Subcutaneous abdominal adipose tissue (tissue), 5 donors: ENCODE data around the gene NOC2L.
A peak's percentile ranks its signal among the peaks of the same experiment; 100 is the strongest.

Experiments
- H3K27ac ChIP-seq: one replicate; pipeline ENCODE4 v1.7.0; 2013; ENCODE audit warnings: low read depth, mild to moderate bottlenecking, inconsistent platforms, low read length, moderate library complexity
- H3K27me3 ChIP-seq, 5 donors: one replicate each; pipeline ENCODE4 v1.7.0; 2013; ENCODE audit warnings: low read length in 5 of 5, inconsistent platforms in 1 of 5; ENCODE audit not compliant: control insufficient read depth in 5 of 5, insufficient read depth in 4 of 5
- H3K36me3 ChIP-seq, 5 donors: one replicate each; pipeline ENCODE4 v1.7.0; 2013; ENCODE audit warnings: low read length in 5 of 5; ENCODE audit not compliant: control insufficient read depth in 5 of 5, insufficient read depth in 5 of 5
- H3K4me1 ChIP-seq, 5 donors: one replicate each; pipeline ENCODE4 v1.7.0; 2013; ENCODE audit warnings: low read length in 5 of 5, mild to moderate bottlenecking in 3 of 5, moderate library complexity in 1 of 5; ENCODE audit not compliant: control insufficient read depth in 5 of 5, insufficient read depth in 5 of 5
- H3K4me3 ChIP-seq, 5 donors: one replicate each; pipeline ENCODE4 v1.7.0; 2013; ENCODE audit warnings: low read length in 5 of 5, low read depth in 1 of 5
- H3K9ac ChIP-seq, 5 donors: one replicate each; pipeline ENCODE4 v1.7.0; 2013; ENCODE audit warnings: low read length in 5 of 5, mild to moderate bottlenecking in 4 of 5, moderate library complexity in 3 of 5
- H3K9me3 ChIP-seq, 5 donors: one replicate each; pipeline ENCODE4 v1.7.0; 2013; ENCODE audit warnings: low read length in 5 of 5; ENCODE audit not compliant: control insufficient read depth in 5 of 5
- donor health status: healthy.
- donor health status: healthy.
- donor health status: healthy.
- donor health status: healthy.
- donor health status: healthy.

The NOC2L gene

DNA sequence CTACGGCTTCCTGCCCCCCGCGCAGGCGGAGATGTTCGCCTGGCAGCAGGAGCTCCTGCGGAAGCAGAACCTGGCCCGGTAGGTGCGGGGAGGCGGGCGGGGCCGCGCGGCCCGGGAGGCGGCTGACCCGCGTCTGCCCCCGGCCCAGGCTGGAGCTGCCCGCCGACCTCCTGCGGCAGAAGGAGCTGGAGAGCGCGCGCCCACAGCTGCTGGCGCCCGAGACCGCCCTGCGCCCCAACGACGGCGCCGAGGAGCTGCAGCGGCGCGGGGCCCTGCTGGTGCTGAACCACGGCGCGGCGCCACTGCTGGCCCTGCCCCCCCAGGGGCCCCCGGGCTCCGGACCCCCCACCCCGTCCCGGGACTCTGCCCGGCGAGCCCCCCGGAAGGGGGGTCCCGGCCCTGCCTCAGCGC, 16.6 kb downstream of the NOC2L start:
- Histone ChIP-seq H3K9ac (no peak overlapping the region), H3K27me3 (peaks cover 41 to 46% (median 44%) of the 10 kb centered on the region in 5 donors), H3K9me3 (no peaks in the 10 kb centered on the region), H3K4me3 (no peak overlapping the region), H3K27ac (no peak overlapping the region), H3K36me3 (peaks cover 0 to 28% (median 26%) of the 10 kb centered on the region in 5 donors), H3K4me1 (peaks cover 0 to 28% (median 22%) of the 10 kb centered on the region in 5 donors)

DNA sequence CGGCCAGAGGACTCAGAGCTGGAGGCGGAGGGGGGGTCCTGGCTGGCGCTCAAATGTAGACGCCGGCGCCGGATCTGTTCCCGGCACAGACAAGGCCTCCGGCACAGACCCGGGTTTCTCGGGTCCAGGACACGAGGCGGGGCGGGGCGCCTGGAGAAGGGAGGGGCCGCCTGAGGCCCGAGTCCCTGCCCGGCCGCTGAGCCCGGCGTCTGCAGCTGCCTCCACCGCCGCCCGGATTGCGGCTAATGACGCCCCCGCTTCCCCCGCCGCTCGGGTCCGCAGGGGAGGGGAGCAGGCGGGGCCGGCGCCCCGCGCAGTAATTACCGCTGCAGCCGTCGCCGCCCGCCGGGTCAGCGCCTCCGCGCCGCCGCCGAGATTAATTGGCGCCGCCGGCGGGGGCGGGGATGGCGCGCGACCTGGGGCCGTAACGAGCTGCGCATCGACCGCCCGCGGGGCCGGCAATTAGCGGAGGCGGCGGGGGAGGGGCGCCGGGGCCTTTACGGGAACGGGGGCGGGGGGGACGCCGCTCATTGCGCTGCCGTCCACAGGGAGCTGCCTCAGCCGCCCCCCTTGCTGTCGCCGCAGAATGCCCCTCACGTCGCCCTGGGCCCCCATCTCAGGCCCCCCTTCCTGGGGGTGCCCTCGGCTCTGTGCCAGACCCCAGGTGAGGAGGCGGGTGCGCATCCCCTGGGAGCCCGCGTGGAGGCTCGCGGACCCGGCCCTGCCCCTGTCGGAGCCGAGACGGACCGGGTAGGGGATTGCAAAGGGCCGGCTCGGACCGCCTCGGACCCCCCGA, 17.3 kb downstream of the NOC2L start:
- no peak overlapping the region for H3K9ac ChIP-seq
- no peak overlapping the region for H3K27ac ChIP-seq
- peaks cover 41 to 50% (median 47%) of the 10 kb centered on the region in 5 donors for H3K27me3 ChIP-seq
- H3K4me1 ChIP-seq = peaks cover 0 to 28% (median 22%) of the 10 kb centered on the region in 5 donors
- H3K9me3 ChIP-seq = no peaks in the 10 kb centered on the region
- H3K4me3 ChIP-seq = peak overlapping the region in 1 of 5 donors; percentile 61
- peaks cover 0 to 23% (median 20%) of the 10 kb centered on the region in 5 donors for H3K36me3 ChIP-seq

DNA sequence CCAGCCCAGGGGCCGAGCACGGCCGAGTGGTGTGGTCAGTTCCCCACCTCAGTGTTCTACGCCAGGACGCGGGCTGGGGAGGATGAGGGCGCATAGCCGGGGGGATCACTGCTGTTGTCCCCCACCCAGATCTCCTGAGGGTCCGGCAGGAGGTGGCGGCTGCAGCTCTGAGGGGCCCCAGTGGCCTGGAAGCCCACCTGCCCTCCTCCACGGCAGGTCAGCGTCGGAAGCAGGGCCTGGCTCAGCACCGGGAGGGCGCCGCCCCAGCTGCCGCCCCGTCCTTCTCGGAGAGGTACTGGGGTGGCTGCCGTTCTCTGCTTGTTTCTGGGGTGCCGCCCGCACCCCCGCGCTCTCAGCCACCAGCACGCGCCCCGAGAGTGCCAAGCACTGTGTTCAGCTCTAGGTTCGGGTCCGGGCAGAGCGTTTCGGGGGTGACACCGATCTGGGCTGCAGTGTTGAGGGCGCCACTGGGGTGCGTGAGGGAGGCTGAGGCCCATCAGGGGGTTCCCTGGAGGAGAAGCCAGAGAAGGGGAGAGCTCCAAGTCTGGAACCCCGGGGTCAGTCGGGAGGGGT, 18.0 kb downstream of the NOC2L start:
- H3K27me3 ChIP-seq = peaks cover 47 to 56% (median 52%) of the 10 kb centered on the region in 5 donors

DNA sequence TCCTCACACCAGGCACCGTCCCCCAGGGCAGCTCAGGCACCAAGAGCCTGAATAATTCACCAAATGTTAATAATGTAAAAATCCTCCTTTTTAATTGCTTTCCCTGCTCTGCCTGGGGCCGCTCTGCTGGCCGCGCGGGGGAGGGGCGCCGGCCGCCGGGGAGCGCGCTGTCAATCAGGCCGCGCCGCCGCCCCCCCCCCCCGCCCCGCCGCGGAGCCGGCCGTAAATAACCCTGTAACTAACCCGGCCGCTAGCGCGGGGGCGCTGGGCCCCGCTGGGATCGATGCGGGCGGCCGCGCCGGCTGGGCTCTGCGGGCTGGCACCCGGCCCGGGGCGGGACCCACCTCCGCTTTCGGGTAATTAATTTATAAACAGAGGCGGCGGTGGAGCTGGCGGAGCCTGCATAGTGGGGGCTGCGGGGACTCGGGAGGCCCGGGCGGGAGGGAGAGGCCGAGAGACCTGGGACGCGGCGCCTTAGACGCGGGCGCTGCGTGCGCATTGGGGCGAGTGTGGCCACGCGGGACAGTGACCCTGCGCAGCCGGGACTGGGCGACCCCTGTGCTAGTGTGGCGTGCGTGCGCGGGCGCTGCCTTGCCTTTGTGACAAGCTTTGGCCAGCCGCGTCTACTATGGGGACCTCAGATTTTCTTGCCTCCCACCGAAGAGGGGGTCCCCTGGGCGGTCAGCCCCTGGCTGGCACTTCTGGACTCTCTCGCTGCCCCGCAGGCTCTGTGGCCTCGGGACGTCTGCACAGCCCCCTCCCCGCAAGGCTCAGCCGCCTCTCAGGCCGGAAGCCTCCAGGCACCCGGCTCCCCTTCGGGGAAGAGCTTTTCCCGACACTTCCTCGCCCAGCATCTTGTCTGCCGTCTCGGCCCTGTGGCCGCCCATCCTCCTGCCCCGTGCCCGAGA, 18.7 kb downstream of the NOC2L start:
- peaks cover 0 to 10% (median 5%) of the 10 kb centered on the region in 5 donors for H3K36me3 ChIP-seq
- H3K9me3 ChIP-seq = no peaks in the 10 kb centered on the region
- H3K27ac ChIP-seq = no peak overlapping the region
- H3K27me3 ChIP-seq = peaks cover 54 to 62% (median 56%) of the 10 kb centered on the region in 5 donors
- H3K4me1 ChIP-seq = peaks cover 0 to 34% (median 28%) of the 10 kb centered on the region in 5 donors
- no peak overlapping the region for H3K9ac ChIP-seq
- H3K4me3 ChIP-seq = peak overlapping the region in 4 of 5 donors; percentile 27 to 61 (median 46)

More for the DNA sequence above, 18.0 kb downstream of the NOC2L start:
- Histone ChIP-seq H3K4me1 (peaks cover 0 to 28% (median 22%) of the 10 kb centered on the region in 5 donors), H3K27ac (no peak overlapping the region), H3K36me3 (peaks cover 0 to 17% (median 13%) of the 10 kb centered on the region in 5 donors), H3K9ac (no peak overlapping the region), H3K4me3 (peak overlapping the region in 2 of 5 donors; percentile 48 to 61), H3K9me3 (no peaks in the 10 kb centered on the region)

GRCh38 chr1:939511-940106, 19.4 kb downstream of the NOC2L start:
- Histone ChIP-seq H3K4me1 (peaks cover 0 to 37% (median 28%) of the 10 kb centered on the region in 5 donors), H3K9ac (no peak overlapping the region), H3K4me3 (peak overlapping the region in 2 of 5 donors; percentile 15 to 26)

DNA sequence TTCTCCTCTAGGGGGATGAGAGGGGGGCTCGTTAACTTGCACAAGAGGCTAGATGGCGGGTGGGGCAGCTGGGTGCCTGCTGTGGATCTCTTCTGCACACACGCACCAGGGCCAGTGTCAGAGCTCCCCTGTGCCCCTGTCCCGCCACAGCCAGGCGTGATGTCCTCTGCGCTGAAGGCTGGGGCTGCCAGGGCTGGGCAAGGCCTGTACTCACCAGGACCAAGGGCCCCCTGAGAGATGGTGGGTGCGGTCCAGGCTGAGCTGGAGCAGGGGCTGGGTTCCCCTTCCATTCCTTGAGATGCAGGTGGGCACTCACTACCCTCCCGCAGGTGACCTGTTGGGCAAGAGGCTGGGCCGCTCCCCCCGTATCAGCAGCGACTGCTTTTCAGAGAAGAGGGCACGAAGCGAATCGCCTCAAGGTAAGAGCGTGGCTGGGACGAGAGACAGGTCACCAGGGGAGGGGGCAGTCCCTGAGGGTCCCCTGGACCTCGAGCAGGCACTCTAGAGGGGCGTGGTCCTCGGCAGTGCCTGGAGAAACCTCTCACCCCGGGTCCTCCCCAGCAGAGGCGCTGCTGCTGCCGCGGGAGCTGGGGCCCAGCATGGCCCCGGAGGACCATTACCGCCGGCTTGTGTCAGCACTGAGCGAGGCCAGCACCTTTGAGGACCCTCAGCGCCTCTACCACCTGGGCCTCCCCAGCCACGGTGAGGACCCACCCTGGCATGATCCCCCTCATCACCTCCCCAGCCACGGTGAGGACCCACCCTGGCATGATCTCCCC, 20.2 kb downstream of the NOC2L start:
- Histone ChIP-seq H3K27ac (no peak overlapping the region), H3K4me1 (peaks cover 0 to 37% (median 28%) of the 10 kb centered on the region in 5 donors), H3K36me3 (no peaks in the 10 kb centered on the region), H3K9me3 (no peaks in the 10 kb centered on the region), H3K9ac (no peak overlapping the region), H3K4me3 (no peak overlapping the region), H3K27me3 (peaks cover 56 to 68% (median 61%) of the 10 kb centered on the region in 5 donors)

More at GRCh38 chr1:939511-940106, 19.4 kb downstream of the NOC2L start:
- Histone ChIP-seq H3K9me3 (no peaks in the 10 kb centered on the region), H3K27me3 (peaks cover 56 to 68% (median 61%) of the 10 kb centered on the region in 5 donors), H3K36me3 (peaks cover 0 to 2% (median 0%) of the 10 kb centered on the region in 5 donors), H3K27ac (no peak overlapping the region)

GRCh38 chr1:938088-938683, 20.9 kb downstream of the NOC2L start:
- Histone ChIP-seq H3K27me3 (peaks cover 57 to 68% (median 65%) of the 10 kb centered on the region in 5 donors), H3K9ac (no peak overlapping the region), H3K4me1 (peaks cover 0 to 37% (median 28%) of the 10 kb centered on the region in 5 donors), H3K27ac (no peak overlapping the region), H3K36me3 (no peaks in the 10 kb centered on the region), H3K4me3 (no peak overlapping the region), H3K9me3 (no peaks in the 10 kb centered on the region)

- H3K4me3 ChIP-seq = no peak overlapping the region
- H3K9me3 ChIP-seq = no peaks in the 10 kb centered on the region
- peaks cover 55 to 68% (median 61%) of the 10 kb centered on the region in 5 donors for H3K27me3 ChIP-seq
- H3K4me1 ChIP-seq = peaks cover 0 to 34% (median 24%) of the 10 kb centered on the region in 5 donors
- H3K36me3 ChIP-seq = no peaks in the 10 kb centered on the region
- H3K27ac ChIP-seq = no peak overlapping the region
- no peak overlapping the region for H3K9ac ChIP-seq
Measured at GRCh38 chr1:937521-937920, 21.5 kb downstream of the NOC2L start.
